ENCODE measurements around the gene APBA2. TPM values are rescaled to one million over a fixed set of nuclear protein-coding genes. Genes with fewer than 3 reads are reported as not detected.

The APBA2 gene
- total and polyA plus RNA-seq, 12 donors = 0.16 to 0.85 (median 0.46) TPM

GRCh38 chr15:29083161-29083560, 197.4 kb downstream of the APBA2 start:
- intact Hi-C loops (cut with DNase I) = loop anchor here in 1 of 10 donors (10.0 kb wide), 1 partner anchor 158 kb away; no protein-coding TSS in a partner anchor
- DNase-seq (no peak), ATAC-seq (no peak)
- H3K4me3 ChIP-seq = no peak overlapping the region
- no peak overlapping the region for H3K27ac ChIP-seq
- 91 to 96% methylated on average over 4 of the region's 4 CpGs for WGBS, 2 donors
- no peak for TF ChIP-seq CTCF (IDR thresholded peaks at IDR 0.05)
- peaks cover 0 to 12% (median 0%) of the 10 kb centered on the region in 11 donors for H3K9me3 ChIP-seq
- peaks cover 0 to 5% (median 0%) of the 10 kb centered on the region in 7 donors for H3K27me3 ChIP-seq
- H3K36me3 ChIP-seq = no peaks in the 10 kb centered on the region
- no peaks in the 10 kb centered on the region for H3K4me1 ChIP-seq

- DNase-seq = no peak
- Histone ChIP-seq H3K4me3 (no peak overlapping the region), H3K36me3 (no peaks in the 10 kb centered on the region), H3K27ac (no peak overlapping the region), H3K9me3 (peaks cover 0 to 12% (median 0%) of the 10 kb centered on the region in 11 donors), H3K27me3 (peaks cover 0 to 5% (median 2%) of the 10 kb centered on the region in 7 donors), H3K4me1 (no peaks in the 10 kb centered on the region)
- no peak for ATAC-seq
- 90 to 97% methylated on average over 2 of the region's 2 CpGs for WGBS, 2 donors
- no peak for TF ChIP-seq CTCF (IDR thresholded peaks at IDR 0.05)
- intact Hi-C loops (cut with DNase I) = loop anchor here in 1 of 10 donors (10.0 kb wide), 1 partner anchor 159 kb away; no protein-coding TSS in a partner anchor
These were observed 198.1 kb downstream of the APBA2 start for GRCh38 chr15:29083858-29084257.

GRCh38 chr15:29086001-29086400, 200.2 kb downstream of the APBA2 start:
- DNase-seq (no peak), ATAC-seq (no peak)
- no peak overlapping the region for H3K27ac ChIP-seq
- H3K36me3 ChIP-seq = no peaks in the 10 kb centered on the region
- peaks cover 0 to 12% (median 0%) of the 10 kb centered on the region in 11 donors for H3K9me3 ChIP-seq
- intact Hi-C loops (cut with DNase I) = loop anchor here in 1 of 10 donors (10.0 kb wide), 1 partner anchor 161 kb away; no protein-coding TSS in a partner anchor
- WGBS, 2 donors = 69 to 79% methylated on average over 5 of the region's 5 CpGs
- H3K4me3 ChIP-seq = no peak overlapping the region
- H3K4me1 ChIP-seq = no peaks in the 10 kb centered on the region
- no peak for TF ChIP-seq CTCF (IDR thresholded peaks at IDR 0.05)
- H3K27me3 ChIP-seq = peaks cover 0 to 24% (median 17%) of the 10 kb centered on the region in 7 donors

GRCh38 chr15:29086891-29087290, 201.1 kb downstream of the APBA2 start:
- no peaks in the 10 kb centered on the region for H3K36me3 ChIP-seq

More at GRCh38 chr15:29086891-29087290, 201.1 kb downstream of the APBA2 start:
- DNase-seq (no peak), ATAC-seq (no peak)
- 89 to 92% methylated on average over 2 of the region's 2 CpGs for WGBS, 2 donors
- intact Hi-C loops (cut with DNase I) = loop anchor here in 1 of 10 donors (10.0 kb wide), 1 partner anchor 162 kb away; no protein-coding TSS in a partner anchor
- peaks cover 0 to 27% (median 17%) of the 10 kb centered on the region in 7 donors for H3K27me3 ChIP-seq
- peaks cover 0 to 12% (median 0%) of the 10 kb centered on the region in 11 donors for H3K9me3 ChIP-seq
- H3K4me3 ChIP-seq = no peak overlapping the region
- TF ChIP-seq CTCF (IDR thresholded peaks at IDR 0.05) = no peak
- no peaks in the 10 kb centered on the region for H3K4me1 ChIP-seq
- no peak overlapping the region for H3K27ac ChIP-seq

All from heart right ventricle (tissue), 16 donors.